ENCODE results near the gene TXNRD1. TPM values are rescaled to one million over a fixed set of nuclear protein-coding genes. Genes with fewer than 3 reads are reported as not detected.

TXNRD1 gene
- total RNA-seq, 4 donors from 2014 or later = 111 to 140 (median 128) TPM

- Histone ChIP-seq H3K27ac (no peak overlapping the region), H3K9me3 (no peaks in the 10 kb centered on the region), H3K4me1 (no peaks in the 10 kb centered on the region), H3K4me3 (no peak overlapping the region), H3K36me3 (peaks cover under 1 to 78% (median 21%) of the 10 kb centered on the region in 3 donors), H3K27me3 (no peaks in the 10 kb centered on the region)
- TF ChIP-seq POLR2A (IDR thresholded peaks at IDR 0.05) (no peak), CTCF (IDR thresholded peaks at IDR 0.05) (no peak), EP300 (IDR thresholded peaks at IDR 0.05) (no peak)
- 84 to 87% methylated on average over 5 of the region's 5 CpGs for WGBS, 2 donors
- no peak for DNase-seq (ENCODE audit: low spot score in 2 of 2)
Observed at GRCh38 chr12:104347374-104348075, 131.9 kb downstream of the TXNRD1 start.

GRCh38 chr12:104348283-104348993 is 132.9 kb downstream of the TXNRD1 start:
- no peak overlapping the region for H3K27ac ChIP-seq
- WGBS, 2 donors = 94 to 95% methylated on average over 11 of the region's 11 CpGs
- H3K27me3 ChIP-seq = no peaks in the 10 kb centered on the region
- no peak for DNase-seq (ENCODE audit: low spot score in 2 of 2)
- no peak for TF ChIP-seq EP300 (IDR thresholded peaks at IDR 0.05)
- no peak for TF ChIP-seq POLR2A (IDR thresholded peaks at IDR 0.05)
- TF ChIP-seq CTCF (IDR thresholded peaks at IDR 0.05) = no peak
- no peak overlapping the region for H3K4me3 ChIP-seq
- H3K36me3 ChIP-seq = peaks cover 0 to 70% (median 21%) of the 10 kb centered on the region in 3 donors
- H3K9me3 ChIP-seq = no peaks in the 10 kb centered on the region
- no peaks in the 10 kb centered on the region for H3K4me1 ChIP-seq

- Histone ChIP-seq H3K36me3 (peaks cover 0 to 68% (median 21%) of the 10 kb centered on the region in 3 donors), H3K9me3 (no peaks in the 10 kb centered on the region), H3K4me1 (no peaks in the 10 kb centered on the region), H3K27me3 (no peaks in the 10 kb centered on the region), H3K27ac (no peak overlapping the region), H3K4me3 (no peak overlapping the region)
- DNase-seq (ENCODE audit: low spot score in 2 of 2) = no peak
- TF ChIP-seq CTCF (IDR thresholded peaks at IDR 0.05) (no peak), POLR2A (IDR thresholded peaks at IDR 0.05) (no peak), EP300 (IDR thresholded peaks at IDR 0.05) (no peak)
- 89 to 94% methylated on average over 2 of the region's 2 CpGs for WGBS, 2 donors
Observed at GRCh38 chr12:104348994-104349494, 133.5 kb downstream of the TXNRD1 start.

GRCh38 chr12:104350211-104351056 is 134.9 kb downstream of the TXNRD1 start:
- no peaks in the 10 kb centered on the region for H3K27me3 ChIP-seq
- no peaks in the 10 kb centered on the region for H3K4me1 ChIP-seq
- H3K4me3 ChIP-seq = no peak overlapping the region
- DNase-seq (ENCODE audit: low spot score in 2 of 2) = no peak
- H3K27ac ChIP-seq = no peak overlapping the region
- no peaks in the 10 kb centered on the region for H3K9me3 ChIP-seq
- TF ChIP-seq CTCF (IDR thresholded peaks at IDR 0.05) = no peak
- no peak for TF ChIP-seq EP300 (IDR thresholded peaks at IDR 0.05)
- no peak for TF ChIP-seq POLR2A (IDR thresholded peaks at IDR 0.05)
- 85 to 91% methylated on average over 8 of the region's 8 CpGs for WGBS, 2 donors
- peaks cover 0 to 73% (median 21%) of the 10 kb centered on the region in 3 donors for H3K36me3 ChIP-seq
